RWPE1 (cell line): ENCODE results near the gene TMEM17.
A peak's percentile ranks its signal among the peaks of the same experiment; 100 is the strongest.

Experiments used
- CTCF ChIA-PET: fragments of 350-600 bp; sonication (Branson Sonifier 250); formaldehyde crosslinking; extraction: SDS; loops from one replicate; lab custom pipeline; 2021; lab: Yijun Ruan, JAX
- POLR2A ChIA-PET: fragments of 400-600 bp; formaldehyde crosslinking; extraction: SDS; loops from one replicate; lab custom pipeline; 2020; ENCODE audit warnings: antibody characterized with exemption; ENCODE audit not compliant: low non-redundant PET; lab: Yijun Ruan, JAX
- DNase-seq: peaks from one replicate; pipeline ENCODE4 v3.0.0; 2012; ENCODE audit warnings: low spot score
- H3K27ac ChIP-seq: fragments of 450-650 bp; 2 replicates; pipeline ENCODE4 v1.5.1; 2017
- CTCF ChIP-seq: fragments of 450-650 bp; conservative IDR thresholded peaks from 2 replicates; pipeline ENCODE4 v1.5.1; 2017; ENCODE audit warnings: low read depth, mild to moderate bottlenecking

TMEM17 gene

GRCh38 chr2:62464221-62465007, 41.6 kb downstream of the TMEM17 start:
- POLR2A ChIA-PET = no interaction called here
- no peak for DNase-seq
- no peak overlapping the region for H3K27ac ChIP-seq
- no peak for TF ChIP-seq CTCF
- CTCF ChIA-PET = no interaction called here

- ChIA-PET POLR2A (no interaction called here), CTCF (interaction anchor here (0.5 kb wide), 1 partner anchor 154 kb away, joined by 3 read pairs; no protein-coding TSS in a partner anchor)
Measured at GRCh38 chr2:62462211-62462610, 43.8 kb downstream of the TMEM17 start.

GRCh38 chr2:62461707-62462106, 44.3 kb downstream of the TMEM17 start:
- peak; percentile 43 for DNase-seq

More at GRCh38 chr2:62462211-62462610, 43.8 kb downstream of the TMEM17 start:
- no peak for DNase-seq
- peak overlapping the region; percentile 49 for H3K27ac ChIP-seq
- no peak for TF ChIP-seq CTCF

GRCh38 chr2:62461017-62461553, 44.9 kb downstream of the TMEM17 start:
- CTCF ChIA-PET = interaction anchor here (0.7 kb wide), 1 partner anchor 564 kb away, joined by 3 read pairs; no protein-coding TSS in a partner anchor
- POLR2A ChIA-PET = no interaction called here
- peak overlapping the region; percentile 49 for H3K27ac ChIP-seq
- DNase-seq = no peak
- no peak for TF ChIP-seq CTCF

More at GRCh38 chr2:62461707-62462106, 44.3 kb downstream of the TMEM17 start:
- peak overlapping the region; percentile 49 for H3K27ac ChIP-seq
- TF ChIP-seq CTCF = no peak
- POLR2A ChIA-PET = no interaction called here
- CTCF ChIA-PET = no interaction called here

- POLR2A ChIA-PET = no interaction called here
- DNase-seq = no peak
- TF ChIP-seq CTCF = no peak
Measured at GRCh38 chr2:62460175-62460574, 45.8 kb downstream of the TMEM17 start.

GRCh38 chr2:62459672-62460071, 46.3 kb downstream of the TMEM17 start:
- ChIA-PET CTCF (no interaction called here), POLR2A (no interaction called here)
- H3K27ac ChIP-seq = no peak overlapping the region
- DNase-seq = no peak
- TF ChIP-seq CTCF = no peak

More at GRCh38 chr2:62460175-62460574, 45.8 kb downstream of the TMEM17 start:
- no peak overlapping the region for H3K27ac ChIP-seq
- CTCF ChIA-PET = interaction anchor here (0.5 to 0.7 kb wide), 2 partner anchors 31 to 565 kb away, joined by 3 to 8 read pairs; no protein-coding TSS in a partner anchor
